GM23338 (cell line): ENCODE data around the gene PRMT5.

Experiments
- CTCF ChIP-seq, 2 experiments: fragments of 200-600 bp in 1 of 2; sonication (generic) in 1 of 2; conservative IDR thresholded peaks; 2 replicates each; pipeline versions ENCODE4 v1.5.1 to v1.6.1; 2016 to 2017; ENCODE audit warnings: antibody characterized with exemption in 2 of 2, low read depth in 2 of 2, mild to moderate bottlenecking in 2 of 2, moderate library complexity in 1 of 2
- EZH2phosphoT487 ChIP-seq: fragments of 200-600 bp; sonication (generic); IDR thresholded peaks from one replicate; pipeline ENCODE4 v1.8.1; 2018; ENCODE audit warnings: antibody characterized with exemption; ENCODE audit not compliant: unreplicated experiment
- REST ChIP-seq: IDR thresholded peaks from one replicate; pipeline ENCODE4 v1.6.1; 2018; ENCODE audit warnings: antibody characterized with exemption; ENCODE audit not compliant: unreplicated experiment

GRCh38 chr14:22978487-22978837 lies 49.3 kb upstream of the PRMT5 start:
- TF ChIP-seq REST: no peak
- no peak for TF ChIP-seq CTCF (conservative IDR thresholded peaks at IDR 0.05; ENCODE audit: low read depth in 2 of 2)
- no peak for TF ChIP-seq EZH2phosphoT487
